ENCODE results near the gene WBP11.

DNA sequence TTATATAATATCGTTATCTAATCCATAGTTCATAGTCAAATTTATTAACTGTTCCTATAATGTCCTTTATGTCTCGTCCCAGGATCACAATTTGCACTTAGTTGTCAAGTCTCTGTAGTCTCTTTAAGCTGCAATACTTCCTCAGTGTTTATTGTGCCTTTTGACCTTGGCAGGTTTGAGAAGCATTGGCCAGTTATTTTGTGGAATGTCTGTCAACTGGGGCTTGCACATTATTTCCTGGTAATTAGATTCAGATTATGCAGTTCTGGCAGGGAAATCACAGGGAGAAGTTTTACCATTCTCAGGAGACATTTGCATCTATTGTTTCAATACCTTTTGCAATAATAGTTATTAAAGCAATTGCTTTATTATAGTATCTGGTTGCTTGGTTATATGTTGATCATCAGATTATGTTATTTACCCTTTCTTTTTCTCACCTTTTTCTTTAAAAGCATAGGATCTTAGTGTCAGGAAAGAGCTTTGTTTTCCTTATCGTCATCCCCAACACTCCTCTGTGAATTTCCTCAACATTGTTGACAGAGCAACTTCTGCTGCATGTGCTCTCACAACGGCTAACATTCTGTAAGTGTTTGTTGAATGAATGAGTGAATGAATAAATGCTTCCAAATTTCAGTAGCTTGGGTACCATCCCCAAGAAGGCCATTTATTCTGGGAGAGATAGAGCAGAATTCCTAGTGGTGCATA is 43.8 kb upstream of the WBP11 start:
- no peak for TF ChIP-seq CREB1 (IDR thresholded peaks at IDR 0.05)
- TF ChIP-seq CREB1 (CRISPR knock-in tag; IDR thresholded peaks at IDR 0.05): no peak
- no peak for TF ChIP-seq DNMT1 (IDR thresholded peaks at IDR 0.05)
- no peak for TF ChIP-seq CBX3 (IDR thresholded peaks at IDR 0.05; ENCODE audit: borderline replicate concordance in 1 of 2, low read length in 2 of 2)
